Measurements from ENCODE around the gene CMIP. TPM values are rescaled to one million over a fixed set of nuclear protein-coding genes. Genes with fewer than 3 reads are reported as not detected.

CMIP gene
- total and polyA plus RNA-seq, 3 donors from 2014 or later: 34.9 to 72.5 (median 42.0) TPM

GRCh38 chr16:81471882-81472281, 27.3 kb downstream of the CMIP start:
- Histone ChIP-seq H3K4me3 (no peak overlapping the region), H3K27me3 (no peaks in the 10 kb centered on the region), H3K9me3 (no peaks in the 10 kb centered on the region), H3K27ac (no peak overlapping the region), H3K4me1 (no peaks in the 10 kb centered on the region), H3K36me3 (ENCODE audit: low read depth, missing control alignments) (no peaks in the 10 kb centered on the region)
- WGBS, 2 donors: 94 to 97% methylated on average over 8 of the region's 8 CpGs
- no peak for DNase-seq
- TF ChIP-seq CTCF (IDR thresholded peaks at IDR 0.05): no peak
- no peak for TF ChIP-seq POLR2A (IDR thresholded peaks at IDR 0.05)
- intact Hi-C loops (cut with DNase I; ENCODE audit: low total_unique reads): no loop called here

GRCh38 chr16:81472391-81472790, 27.8 kb downstream of the CMIP start:
- WGBS, 2 donors: 94% methylated on average over 7 of the region's 7 CpGs
- H3K27me3 ChIP-seq: no peaks in the 10 kb centered on the region
- H3K36me3 ChIP-seq (ENCODE audit: low read depth, missing control alignments): no peaks in the 10 kb centered on the region
- TF ChIP-seq CTCF (IDR thresholded peaks at IDR 0.05) (no peak), POLR2A (IDR thresholded peaks at IDR 0.05) (no peak)
- H3K4me1 ChIP-seq: peaks cover 3% of the 10 kb centered on the region
- DNase-seq: no peak
- intact Hi-C loops (cut with DNase I; ENCODE audit: low total_unique reads): no loop called here
- no peak overlapping the region for H3K27ac ChIP-seq
- no peaks in the 10 kb centered on the region for H3K9me3 ChIP-seq
- no peak overlapping the region for H3K4me3 ChIP-seq

GRCh38 chr16:81473066-81473488, 28.5 kb downstream of the CMIP start:
- Histone ChIP-seq H3K9me3 (no peaks in the 10 kb centered on the region), H3K27me3 (no peaks in the 10 kb centered on the region), H3K4me1 (peaks cover 3% of the 10 kb centered on the region), H3K27ac (peak overlapping the region in 1 of 2 donors; percentile 47), H3K4me3 (no peak overlapping the region), H3K36me3 (ENCODE audit: low read depth, missing control alignments) (no peaks in the 10 kb centered on the region)
- intact Hi-C loops (cut with DNase I; ENCODE audit: low total_unique reads): no loop called here
- DNase-seq: no peak
- TF ChIP-seq CTCF (IDR thresholded peaks at IDR 0.05) (no peak), POLR2A (IDR thresholded peaks at IDR 0.05) (no peak)
- WGBS, 2 donors: 28 to 54% methylated on average over 8 to 14 of the region's 14 CpGs

GRCh38 chr16:81473558-81473957, 28.9 kb downstream of the CMIP start:
- TF ChIP-seq CTCF (IDR thresholded peaks at IDR 0.05): no peak
- no peak for TF ChIP-seq POLR2A (IDR thresholded peaks at IDR 0.05)
- DNase-seq: no peak
- Histone ChIP-seq H3K4me3 (no peak overlapping the region), H3K27ac (no peak overlapping the region), H3K9me3 (no peaks in the 10 kb centered on the region), H3K27me3 (no peaks in the 10 kb centered on the region), H3K4me1 (peaks cover 3% of the 10 kb centered on the region), H3K36me3 (ENCODE audit: low read depth, missing control alignments) (no peaks in the 10 kb centered on the region)
- 54 to 59% methylated on average over 10 of the region's 10 CpGs for WGBS, 2 donors
- intact Hi-C loops (cut with DNase I; ENCODE audit: low total_unique reads): no loop called here
